ENCODE measurements around the gene POLR3E.
"Not testable (repeated sequence)": the region's sequence is repeated elsewhere in the genome, so short reads cannot be mapped to it uniquely, and the experiment has no call there.

The POLR3E gene

GRCh38 chr16:22342082-22342481, 44.9 kb downstream of the POLR3E start:
- DNase-seq (ENCODE audit: low read depth): no peak
- TF ChIP-seq, protein P1, sequence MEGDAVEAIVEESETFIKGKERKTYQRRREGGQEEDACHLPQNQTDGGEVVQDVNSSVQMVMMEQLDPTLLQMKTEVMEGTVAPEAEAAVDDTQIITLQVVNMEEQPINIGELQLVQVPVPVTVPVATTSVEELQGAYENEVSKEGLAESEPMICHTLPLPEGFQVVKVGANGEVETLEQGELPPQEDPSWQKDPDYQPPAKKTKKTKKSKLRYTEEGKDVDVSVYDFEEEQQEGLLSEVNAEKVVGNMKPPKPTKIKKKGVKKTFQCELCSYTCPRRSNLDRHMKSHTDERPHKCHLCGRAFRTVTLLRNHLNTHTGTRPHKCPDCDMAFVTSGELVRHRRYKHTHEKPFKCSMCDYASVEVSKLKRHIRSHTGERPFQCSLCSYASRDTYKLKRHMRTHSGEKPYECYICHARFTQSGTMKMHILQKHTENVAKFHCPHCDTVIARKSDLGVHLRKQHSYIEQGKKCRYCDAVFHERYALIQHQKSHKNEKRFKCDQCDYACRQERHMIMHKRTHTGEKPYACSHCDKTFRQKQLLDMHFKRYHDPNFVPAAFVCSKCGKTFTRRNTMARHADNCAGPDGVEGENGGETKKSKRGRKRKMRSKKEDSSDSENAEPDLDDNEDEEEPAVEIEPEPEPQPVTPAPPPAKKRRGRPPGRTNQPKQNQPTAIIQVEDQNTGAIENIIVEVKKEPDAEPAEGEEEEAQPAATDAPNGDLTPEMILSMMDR (IDR thresholded peaks at IDR 0.05; ENCODE audit: low read depth, low read length, missing control alignments): no peak

GRCh38 chr16:22346483-22346882, 49.3 kb downstream of the POLR3E start:
- DNase-seq (ENCODE audit: low read depth): no peak
- TF ChIP-seq, protein P1 (IDR thresholded peaks at IDR 0.05; ENCODE audit: low read depth, low read length, missing control alignments): no peak
- H3K4me3 ChIP-seq (ENCODE audit: low read depth, low read length): no peak overlapping the region

More at GRCh38 chr16:22342082-22342481, 44.9 kb downstream of the POLR3E start:
- no peak overlapping the region for H3K4me3 ChIP-seq (ENCODE audit: low read depth, low read length)

- TF ChIP-seq, protein P1 (IDR thresholded peaks at IDR 0.05; ENCODE audit: low read depth, low read length, missing control alignments): no peak
- no peak for DNase-seq (ENCODE audit: low read depth)
- no peak overlapping the region for H3K4me3 ChIP-seq (ENCODE audit: low read depth, low read length)
Measured at GRCh38 chr16:22347100-22347820, 50.1 kb downstream of the POLR3E start.

- no peak overlapping the region for H3K4me3 ChIP-seq (ENCODE audit: low read depth, low read length)
- TF ChIP-seq, protein P1 (IDR thresholded peaks at IDR 0.05; ENCODE audit: low read depth, low read length, missing control alignments): no peak
- no peak for DNase-seq (ENCODE audit: low read depth)
Measured at GRCh38 chr16:22348291-22348690, 51.1 kb downstream of the POLR3E start.

GRCh38 chr16:22351017-22351416, 53.8 kb downstream of the POLR3E start:
- DNase-seq (ENCODE audit: low read depth); H3K4me3 ChIP-seq (ENCODE audit: low read depth, low read length): not testable (repeated sequence)

GRCh38 chr16:22352140-22352539, 54.9 kb downstream of the POLR3E start:
- no peak for DNase-seq (ENCODE audit: low read depth)
- TF ChIP-seq, protein P1 (IDR thresholded peaks at IDR 0.05; ENCODE audit: low read depth, low read length, missing control alignments): no peak
- no peak overlapping the region for H3K4me3 ChIP-seq (ENCODE audit: low read depth, low read length)

DNA sequence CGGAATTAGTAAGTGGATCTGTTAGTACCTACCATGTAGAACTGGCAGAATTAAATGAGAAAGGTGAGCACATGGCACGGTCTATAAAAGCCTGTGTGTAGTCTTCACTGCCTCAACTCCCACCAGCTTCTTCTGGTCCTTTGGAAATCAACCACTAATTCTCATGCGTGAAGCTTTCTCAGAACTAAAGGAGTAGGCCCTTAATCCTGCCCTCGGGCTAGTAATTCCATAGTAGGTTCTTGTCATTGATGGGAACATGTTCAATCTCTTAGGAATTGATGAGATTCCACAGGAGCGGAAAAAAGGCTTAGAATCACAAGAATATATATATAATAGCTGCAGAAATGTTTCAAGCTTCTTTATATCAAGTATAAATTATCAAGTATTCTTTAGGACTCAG, 55.5 kb downstream of the POLR3E start:
- DNase-seq (ENCODE audit: low read depth): no peak
- TF ChIP-seq, protein P1 (IDR thresholded peaks at IDR 0.05; ENCODE audit: low read depth, low read length, missing control alignments): no peak
- H3K4me3 ChIP-seq (ENCODE audit: low read depth, low read length): no peak overlapping the region
